Measurements from ENCODE around the gene PTAFR. TPM values are rescaled to one million over a fixed set of nuclear protein-coding genes. Genes with fewer than 3 reads are reported as not detected.
A peak's percentile ranks its signal among the peaks of the same experiment; 100 is the strongest.

The PTAFR gene
- total RNA-seq = 1 to 10 TPM; 2.2 to 3.9 TPM

- DNase-seq = no peak
- no peaks in the 10 kb centered on the region for H3K36me3 ChIP-seq
- H3K9me3 ChIP-seq = no peaks in the 10 kb centered on the region
- H3K4me1 ChIP-seq = peaks cover 14% of the 10 kb centered on the region
- H3K9ac ChIP-seq (ENCODE audit: low read depth in 2 of 2, low read length in 2 of 2) = peak within 1 kb of the TSS; percentile 12 to 26
- no peak for TF ChIP-seq CTCF (IDR thresholded peaks at IDR 0.05)
- intact Hi-C loops (cut with DNase I) = no loop called here
- H3K27me3 ChIP-seq = no peaks in the 10 kb centered on the region
- H3K27ac ChIP-seq = peak within 1 kb of the TSS; percentile 40
- H3K4me3 ChIP-seq = no peak within 1 kb of the TSS
These were observed at the start of gene PTAFR for GRCh38 chr1:28176492-28177470. Gene PTAFR, minus strand, starts transcription at chr1:28176690. Its CDS starts 25,669 bp downstream, at chr1:28151021.

GRCh38 chr1:28213315-28213714 lies 36.8 kb upstream of the PTAFR start:
- TF ChIP-seq CTCF (IDR thresholded peaks at IDR 0.05) = no peak
- no peaks in the 10 kb centered on the region for H3K36me3 ChIP-seq
- no peaks in the 10 kb centered on the region for H3K4me1 ChIP-seq
- DNase-seq = no peak
- no peak overlapping the region for H3K9ac ChIP-seq (ENCODE audit: low read depth in 2 of 2, low read length in 2 of 2)
- H3K27ac ChIP-seq = no peak overlapping the region
- no peak overlapping the region for H3K4me3 ChIP-seq
- no peaks in the 10 kb centered on the region for H3K27me3 ChIP-seq
- H3K9me3 ChIP-seq = no peaks in the 10 kb centered on the region
- intact Hi-C loops (cut with DNase I) = no loop called here

- H3K9ac ChIP-seq (ENCODE audit: low read depth in 2 of 2, low read length in 2 of 2) = no peak overlapping the region
- no peaks in the 10 kb centered on the region for H3K4me1 ChIP-seq
- no peaks in the 10 kb centered on the region for H3K27me3 ChIP-seq
- no peak for DNase-seq
- H3K36me3 ChIP-seq = no peaks in the 10 kb centered on the region
- no peak overlapping the region for H3K4me3 ChIP-seq
- no peaks in the 10 kb centered on the region for H3K9me3 ChIP-seq
- no peak for TF ChIP-seq CTCF (IDR thresholded peaks at IDR 0.05)
- intact Hi-C loops (cut with DNase I) = loop anchor here (2.0 kb wide), 1 partner anchor 119 kb away; no protein-coding TSS in a partner anchor
- H3K27ac ChIP-seq = no peak overlapping the region
These were observed 33.2 kb upstream of the PTAFR start for GRCh38 chr1:28209700-28210099.

- H3K27me3 ChIP-seq = no peaks in the 10 kb centered on the region
- peak; percentile 63 for TF ChIP-seq CTCF (IDR thresholded peaks at IDR 0.05)
- H3K9me3 ChIP-seq = no peaks in the 10 kb centered on the region
- no peaks in the 10 kb centered on the region for H3K4me1 ChIP-seq
- no peaks in the 10 kb centered on the region for H3K36me3 ChIP-seq
- H3K4me3 ChIP-seq = no peak overlapping the region
- H3K27ac ChIP-seq = no peak overlapping the region
- DNase-seq = peak; percentile 71
- H3K9ac ChIP-seq (ENCODE audit: low read depth in 2 of 2, low read length in 2 of 2) = no peak overlapping the region
- intact Hi-C loops (cut with DNase I) = loop anchor here (2.0 kb wide), 1 partner anchor 118 kb away; no protein-coding TSS in a partner anchor
These were observed 32.4 kb upstream of the PTAFR start for GRCh38 chr1:28208818-28209441.

GRCh38 chr1:28205243-28205642 lies 28.8 kb upstream of the PTAFR start:
- DNase-seq = no peak
- peaks cover 15% of the 10 kb centered on the region for H3K36me3 ChIP-seq
- no peaks in the 10 kb centered on the region for H3K27me3 ChIP-seq
- intact Hi-C loops (cut with DNase I) = no loop called here
- no peak overlapping the region for H3K9ac ChIP-seq (ENCODE audit: low read depth in 2 of 2, low read length in 2 of 2)
- H3K4me3 ChIP-seq = no peak overlapping the region
- no peak overlapping the region for H3K27ac ChIP-seq
- H3K4me1 ChIP-seq = no peaks in the 10 kb centered on the region
- H3K9me3 ChIP-seq = no peaks in the 10 kb centered on the region
- no peak for TF ChIP-seq CTCF (IDR thresholded peaks at IDR 0.05)
